ENCODE data around the gene ZHX3. TPM values are rescaled to one million over a fixed set of nuclear protein-coding genes. Genes with fewer than 3 reads are reported as not detected.

ZHX3 gene
- total RNA-seq, 1 experiment from 2014 or later, result 9.6 TPM

DNA sequence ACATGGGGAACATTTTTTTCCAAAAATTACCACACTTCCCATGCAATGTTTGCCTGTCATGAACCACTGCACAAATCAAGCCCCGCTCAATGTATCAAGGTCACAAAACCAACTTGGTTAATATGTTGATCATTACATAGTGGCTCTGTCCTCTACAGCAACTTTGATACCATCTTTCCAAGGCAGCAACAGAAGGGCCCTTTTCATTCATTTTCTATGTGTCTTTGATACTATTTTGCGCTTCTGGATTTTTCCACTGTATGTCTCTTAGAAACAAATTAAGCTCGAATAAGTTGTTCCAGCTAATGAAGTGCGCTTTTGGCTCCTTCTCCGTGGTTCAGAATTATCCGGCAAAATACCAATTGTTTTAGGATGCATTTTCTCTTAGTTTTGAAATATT is 1.5 kb downstream of the ZHX3 start:
- H3K9me3 Mint-ChIP-seq, result peaks cover 4% of the 10 kb centered on the region; the same call in 1 of the 2 replicates
- no peak overlapping the region for H3K27ac Mint-ChIP-seq
- no peaks in the 10 kb centered on the region for H3K36me3 Mint-ChIP-seq
- peaks cover 24% of the 10 kb centered on the region for H3K27me3 Mint-ChIP-seq (ENCODE audit: low read depth)
- peak overlapping the region; percentile 75 for H3K4me3 Mint-ChIP-seq
- DNase-seq (ENCODE audit: low spot score), result no peak
- POLR2A ChIA-PET, result no interaction called here
- H3K4me1 Mint-ChIP-seq, result peaks cover 15% of the 10 kb centered on the region
- TF ChIP-seq, protein P1, sequence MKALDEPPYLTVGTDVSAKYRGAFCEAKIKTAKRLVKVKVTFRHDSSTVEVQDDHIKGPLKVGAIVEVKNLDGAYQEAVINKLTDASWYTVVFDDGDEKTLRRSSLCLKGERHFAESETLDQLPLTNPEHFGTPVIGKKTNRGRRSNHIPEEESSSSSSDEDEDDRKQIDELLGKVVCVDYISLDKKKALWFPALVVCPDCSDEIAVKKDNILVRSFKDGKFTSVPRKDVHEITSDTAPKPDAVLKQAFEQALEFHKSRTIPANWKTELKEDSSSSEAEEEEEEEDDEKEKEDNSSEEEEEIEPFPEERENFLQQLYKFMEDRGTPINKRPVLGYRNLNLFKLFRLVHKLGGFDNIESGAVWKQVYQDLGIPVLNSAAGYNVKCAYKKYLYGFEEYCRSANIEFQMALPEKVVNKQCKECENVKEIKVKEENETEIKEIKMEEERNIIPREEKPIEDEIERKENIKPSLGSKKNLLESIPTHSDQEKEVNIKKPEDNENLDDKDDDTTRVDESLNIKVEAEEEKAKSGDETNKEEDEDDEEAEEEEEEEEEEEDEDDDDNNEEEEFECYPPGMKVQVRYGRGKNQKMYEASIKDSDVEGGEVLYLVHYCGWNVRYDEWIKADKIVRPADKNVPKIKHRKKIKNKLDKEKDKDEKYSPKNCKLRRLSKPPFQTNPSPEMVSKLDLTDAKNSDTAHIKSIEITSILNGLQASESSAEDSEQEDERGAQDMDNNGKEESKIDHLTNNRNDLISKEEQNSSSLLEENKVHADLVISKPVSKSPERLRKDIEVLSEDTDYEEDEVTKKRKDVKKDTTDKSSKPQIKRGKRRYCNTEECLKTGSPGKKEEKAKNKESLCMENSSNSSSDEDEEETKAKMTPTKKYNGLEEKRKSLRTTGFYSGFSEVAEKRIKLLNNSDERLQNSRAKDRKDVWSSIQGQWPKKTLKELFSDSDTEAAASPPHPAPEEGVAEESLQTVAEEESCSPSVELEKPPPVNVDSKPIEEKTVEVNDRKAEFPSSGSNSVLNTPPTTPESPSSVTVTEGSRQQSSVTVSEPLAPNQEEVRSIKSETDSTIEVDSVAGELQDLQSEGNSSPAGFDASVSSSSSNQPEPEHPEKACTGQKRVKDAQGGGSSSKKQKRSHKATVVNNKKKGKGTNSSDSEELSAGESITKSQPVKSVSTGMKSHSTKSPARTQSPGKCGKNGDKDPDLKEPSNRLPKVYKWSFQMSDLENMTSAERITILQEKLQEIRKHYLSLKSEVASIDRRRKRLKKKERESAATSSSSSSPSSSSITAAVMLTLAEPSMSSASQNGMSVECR (CRISPR knock-in tag; IDR thresholded peaks at IDR 0.05; ENCODE audit: borderline replicate concordance), result no peak
- TF ChIP-seq GRHL2 (CRISPR knock-in tag; IDR thresholded peaks at IDR 0.05; ENCODE audit: insufficient replicate concordance, severe bottlenecking), result no peak
- no peak for TF ChIP-seq CREB1 (CRISPR knock-in tag; IDR thresholded peaks at IDR 0.05)
- no peak for TF ChIP-seq ATF1 (CRISPR knock-in tag; IDR thresholded peaks at IDR 0.05)
- TF ChIP-seq NR2C2 (CRISPR knock-in tag; IDR thresholded peaks at IDR 0.05), result no peak
- no peak for TF ChIP-seq ZNF281 (CRISPR knock-in tag; IDR thresholded peaks at IDR 0.05)
- ATAC-seq, result no peak
- CTCF ChIA-PET, result no interaction called here

- no peak for DNase-seq (ENCODE audit: low spot score)
- H3K27me3 Mint-ChIP-seq (ENCODE audit: low read depth), result peaks cover 14% of the 10 kb centered on the region
- ChIA-PET POLR2A (no interaction called here), CTCF (interaction anchor here (1.9 kb wide), 1 partner anchor 64 kb away, joined by 5 read pairs; no protein-coding TSS in a partner anchor)
- H3K9me3 Mint-ChIP-seq, result peaks cover 4% of the 10 kb centered on the region; the same call in 1 of the 2 replicates
- H3K36me3 Mint-ChIP-seq, result no peaks in the 10 kb centered on the region
- H3K4me1 Mint-ChIP-seq, result peaks cover 15% of the 10 kb centered on the region
- no peak overlapping the region for H3K4me3 Mint-ChIP-seq
- ATAC-seq, result no peak
- H3K27ac Mint-ChIP-seq, result no peak overlapping the region
- TF ChIP-seq AFF4 (CRISPR knock-in tag; IDR thresholded peaks at IDR 0.05; ENCODE audit: borderline replicate concordance), result no peak
- TF ChIP-seq E2F1 (CRISPR knock-in tag; IDR thresholded peaks at IDR 0.05), result no peak
- TF ChIP-seq, protein P2, sequence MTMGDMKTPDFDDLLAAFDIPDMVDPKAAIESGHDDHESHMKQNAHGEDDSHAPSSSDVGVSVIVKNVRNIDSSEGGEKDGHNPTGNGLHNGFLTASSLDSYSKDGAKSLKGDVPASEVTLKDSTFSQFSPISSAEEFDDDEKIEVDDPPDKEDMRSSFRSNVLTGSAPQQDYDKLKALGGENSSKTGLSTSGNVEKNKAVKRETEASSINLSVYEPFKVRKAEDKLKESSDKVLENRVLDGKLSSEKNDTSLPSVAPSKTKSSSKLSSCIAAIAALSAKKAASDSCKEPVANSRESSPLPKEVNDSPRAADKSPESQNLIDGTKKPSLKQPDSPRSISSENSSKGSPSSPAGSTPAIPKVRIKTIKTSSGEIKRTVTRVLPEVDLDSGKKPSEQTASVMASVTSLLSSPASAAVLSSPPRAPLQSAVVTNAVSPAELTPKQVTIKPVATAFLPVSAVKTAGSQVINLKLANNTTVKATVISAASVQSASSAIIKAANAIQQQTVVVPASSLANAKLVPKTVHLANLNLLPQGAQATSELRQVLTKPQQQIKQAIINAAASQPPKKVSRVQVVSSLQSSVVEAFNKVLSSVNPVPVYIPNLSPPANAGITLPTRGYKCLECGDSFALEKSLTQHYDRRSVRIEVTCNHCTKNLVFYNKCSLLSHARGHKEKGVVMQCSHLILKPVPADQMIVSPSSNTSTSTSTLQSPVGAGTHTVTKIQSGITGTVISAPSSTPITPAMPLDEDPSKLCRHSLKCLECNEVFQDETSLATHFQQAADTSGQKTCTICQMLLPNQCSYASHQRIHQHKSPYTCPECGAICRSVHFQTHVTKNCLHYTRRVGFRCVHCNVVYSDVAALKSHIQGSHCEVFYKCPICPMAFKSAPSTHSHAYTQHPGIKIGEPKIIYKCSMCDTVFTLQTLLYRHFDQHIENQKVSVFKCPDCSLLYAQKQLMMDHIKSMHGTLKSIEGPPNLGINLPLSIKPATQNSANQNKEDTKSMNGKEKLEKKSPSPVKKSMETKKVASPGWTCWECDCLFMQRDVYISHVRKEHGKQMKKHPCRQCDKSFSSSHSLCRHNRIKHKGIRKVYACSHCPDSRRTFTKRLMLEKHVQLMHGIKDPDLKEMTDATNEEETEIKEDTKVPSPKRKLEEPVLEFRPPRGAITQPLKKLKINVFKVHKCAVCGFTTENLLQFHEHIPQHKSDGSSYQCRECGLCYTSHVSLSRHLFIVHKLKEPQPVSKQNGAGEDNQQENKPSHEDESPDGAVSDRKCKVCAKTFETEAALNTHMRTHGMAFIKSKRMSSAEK (CRISPR knock-in tag; IDR thresholded peaks at IDR 0.05; ENCODE audit: borderline replicate concordance), result no peak
- no peak for TF ChIP-seq PRDM15 (CRISPR knock-in tag; IDR thresholded peaks at IDR 0.05)
- TF ChIP-seq CBFB (CRISPR knock-in tag; IDR thresholded peaks at IDR 0.05; ENCODE audit: low read depth), result no peak
- no peak for TF ChIP-seq SP1 (CRISPR knock-in tag; conservative IDR thresholded peaks at IDR 0.05)
- no peak for TF ChIP-seq HMGA2 (CRISPR knock-in tag; IDR thresholded peaks at IDR 0.05)
- no peak for TF ChIP-seq FOXP1 (CRISPR knock-in tag; IDR thresholded peaks at IDR 0.05; ENCODE audit: borderline replicate concordance)
Observed at GRCh38 chr20:41314386-41314785, 3.1 kb downstream of the ZHX3 start.

Measured in WTC11 (cell line).